Activated CD4-positive, alpha-beta memory T cell treated with anti-CD3 and anti-CD28 coated beads for 36 hours (primary cell): ENCODE results near the gene CD40. TPM values are rescaled to one million over a fixed set of nuclear protein-coding genes. Genes with fewer than 3 reads are reported as not detected.
A peak's percentile ranks its signal among the peaks of the same experiment; 100 is the strongest.

Source experiments
- CTCF ChIA-PET: fragments of 350-600 bp; sonication (Branson Sonifier 250); formaldehyde crosslinking; loops from one replicate; lab custom pipeline; 2021; ENCODE audit warnings: antibody characterized with exemption, inconsistent platforms; lab: Charles Lee
- POLR2A ChIA-PET: fragments of 350-600 bp; sonication (Branson Sonifier 250); formaldehyde crosslinking; loops from one replicate; lab custom pipeline; 2021; ENCODE audit warnings: antibody characterized with exemption; lab: Charles Lee
- DNase-seq: peaks from one replicate; pipeline ENCODE4 v3.0.0-alpha.2; 2020
- H3K27ac Mint-ChIP-seq: one replicate; pipeline ENCODE4 v1.8.0; 2021; ENCODE audit warnings: mixed read lengths
- H3K27me3 Mint-ChIP-seq: one replicate; pipeline ENCODE4 v1.8.0; 2021; ENCODE audit warnings: mixed read lengths
- H3K36me3 Mint-ChIP-seq: one replicate; pipeline ENCODE4 v1.8.0; 2021; ENCODE audit warnings: mixed read lengths
- H3K4me1 Mint-ChIP-seq: one replicate; pipeline ENCODE4 v1.8.0; 2021; ENCODE audit warnings: low read depth, mixed read lengths
- H3K4me3 Mint-ChIP-seq: one replicate; pipeline ENCODE4 v1.8.0; 2021; ENCODE audit warnings: mild to moderate bottlenecking, mixed read lengths
- H3K9me3 Mint-ChIP-seq: one replicate; pipeline ENCODE4 v1.8.0; 2021; ENCODE audit warnings: mixed read lengths
- intact Hi-C: fragments of 100-400 bp; cut with micrococcal nuclease; formaldehyde crosslinking; loops from one replicate; pipeline ENCODE4 v1.15.1; 2023
- total RNA-seq, 2 experiments: library from RNA; stranded (reverse); gene quantifications; one replicate each; pipeline ENCODE4 v1.2.3, GENCODE V29; 2021

Gene CD40
- 1 to 10 TPM; 3.2 to 4.0 TPM for total RNA-seq

DNA sequence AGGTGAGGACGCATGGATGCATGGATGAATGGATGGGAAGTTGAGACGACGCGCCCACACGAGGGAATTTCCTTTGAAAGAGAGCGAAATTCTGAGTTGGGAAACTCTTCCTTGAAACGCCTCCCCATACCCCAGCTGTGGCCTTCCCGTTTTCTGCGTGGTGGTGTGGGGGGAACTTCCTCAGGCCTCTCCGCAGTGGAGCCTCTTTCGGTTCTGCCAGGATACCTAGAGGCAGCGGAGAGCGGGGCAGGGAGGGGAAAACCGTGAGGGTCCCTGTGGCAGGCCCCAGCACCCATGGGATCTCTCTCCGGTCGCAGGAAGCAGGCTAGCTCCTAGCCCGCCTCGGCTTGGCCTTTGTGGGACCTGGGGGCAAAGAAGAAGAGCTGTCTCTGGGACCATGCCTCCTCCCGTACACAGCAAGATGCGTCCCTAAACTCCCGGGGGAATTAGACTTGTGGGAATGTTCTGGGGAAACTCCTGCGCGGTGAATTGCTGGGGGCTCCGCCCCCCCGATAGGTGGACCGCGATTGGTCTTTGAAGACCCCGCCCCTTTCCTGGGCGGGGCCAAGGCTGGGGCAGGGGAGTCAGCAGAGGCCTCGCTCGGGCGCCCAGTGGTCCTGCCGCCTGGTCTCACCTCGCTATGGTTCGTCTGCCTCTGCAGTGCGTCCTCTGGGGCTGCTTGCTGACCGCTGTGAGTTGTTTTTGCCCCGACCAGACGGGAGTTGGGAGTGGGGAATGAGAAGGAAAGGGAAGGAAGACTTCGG lies at the start of gene CD40:
CD40 (plus strand) TSS at position 611 of the 764 bp plus-strand sequence; CDS start at position 641, 30 bp downstream.
- Mint-ChIP-seq H3K36me3 (no peaks in the 10 kb centered on the region), H3K27me3 (peaks cover 8% of the 10 kb centered on the region), H3K9me3 (no peaks in the 10 kb centered on the region), H3K27ac (no peak within 1 kb of the TSS), H3K4me1 (peaks cover 9% of the 10 kb centered on the region), H3K4me3 (peak within 1 kb of the TSS; percentile 93)
- peak; percentile 78 for DNase-seq
- POLR2A ChIA-PET, result no interaction called here
- intact Hi-C loops, result no loop called here
- CTCF ChIA-PET, result interaction anchor here (0.7 to 1.4 kb wide), 3 partner anchors 11 to 189 kb away, joined by 3 to 5 read pairs (median 4); no protein-coding TSS in a partner anchor

DNA sequence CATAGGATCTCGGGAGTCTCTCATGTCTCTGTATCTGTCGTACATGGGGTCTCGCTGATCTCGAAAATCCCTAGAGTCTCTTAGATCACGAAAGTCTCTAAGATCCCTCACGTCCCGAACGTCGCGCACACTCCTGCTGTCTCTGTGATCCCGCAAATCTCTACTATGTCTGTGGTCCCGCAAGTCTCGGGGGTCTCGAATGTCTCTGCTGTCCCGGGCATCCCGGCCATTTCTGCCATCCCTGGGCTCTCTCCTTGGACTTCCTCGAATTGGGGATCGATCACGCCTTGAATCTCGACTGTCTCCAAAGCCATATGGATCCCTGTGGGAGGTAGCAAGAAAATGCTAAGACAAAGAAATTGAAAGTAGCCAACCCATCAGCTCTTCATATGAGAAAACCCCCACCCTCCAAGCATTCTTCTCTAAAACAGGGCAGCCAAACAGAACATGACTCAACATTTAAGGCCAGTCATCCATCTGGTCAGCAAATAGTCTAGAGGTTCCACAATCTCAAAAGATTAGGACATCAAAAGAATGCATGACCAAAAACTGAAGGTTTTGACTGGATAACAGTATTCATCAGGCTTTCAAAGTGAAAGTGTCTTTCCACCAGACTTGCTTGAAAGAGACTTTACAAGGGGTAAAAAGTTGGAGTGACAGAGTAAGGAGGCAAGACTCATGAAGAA lies 47.8 kb upstream of the CD40 start:
- no peaks in the 10 kb centered on the region for H3K27me3 Mint-ChIP-seq
- intact Hi-C loops, result no loop called here
- CTCF ChIA-PET, result interaction anchor here (1.1 kb wide), 1 partner anchor 14 kb away, joined by 3 read pairs; no protein-coding TSS in a partner anchor
- peaks cover 43% of the 10 kb centered on the region for H3K36me3 Mint-ChIP-seq
- no peak overlapping the region for H3K4me3 Mint-ChIP-seq
- POLR2A ChIA-PET, result no interaction called here
- no peak for DNase-seq
- H3K27ac Mint-ChIP-seq, result no peak overlapping the region
- no peaks in the 10 kb centered on the region for H3K4me1 Mint-ChIP-seq
- no peaks in the 10 kb centered on the region for H3K9me3 Mint-ChIP-seq

GRCh38 chr20:46071573-46071972 lies 46.5 kb upstream of the CD40 start:
- intact Hi-C loops, result no loop called here
- no peak overlapping the region for H3K4me3 Mint-ChIP-seq
- H3K27ac Mint-ChIP-seq, result no peak overlapping the region
- CTCF ChIA-PET, result interaction anchor here (1.1 kb wide), 1 partner anchor 13 kb away, joined by 3 read pairs; no protein-coding TSS in a partner anchor
- no peaks in the 10 kb centered on the region for H3K27me3 Mint-ChIP-seq
- no peaks in the 10 kb centered on the region for H3K9me3 Mint-ChIP-seq
- no peaks in the 10 kb centered on the region for H3K4me1 Mint-ChIP-seq
- POLR2A ChIA-PET, result no interaction called here
- no peak for DNase-seq
- peaks cover 37% of the 10 kb centered on the region for H3K36me3 Mint-ChIP-seq

- Mint-ChIP-seq H3K9me3 (no peaks in the 10 kb centered on the region), H3K4me3 (no peak overlapping the region), H3K4me1 (no peaks in the 10 kb centered on the region), H3K27me3 (no peaks in the 10 kb centered on the region), H3K27ac (no peak overlapping the region), H3K36me3 (peaks cover 35% of the 10 kb centered on the region)
- intact Hi-C loops, result no loop called here
- ChIA-PET CTCF (interaction anchor here (1.2 kb wide), 1 partner anchor 51 kb away, joined by 3 read pairs; no protein-coding TSS in a partner anchor), POLR2A (no interaction called here)
- DNase-seq, result no peak
Measured at GRCh38 chr20:46073024-46073423, 45.1 kb upstream of the CD40 start.

GRCh38 chr20:46073443-46073842 lies 44.7 kb upstream of the CD40 start:
- DNase-seq, result no peak
- intact Hi-C loops, result no loop called here
- Mint-ChIP-seq H3K4me1 (no peaks in the 10 kb centered on the region), H3K36me3 (peaks cover 31% of the 10 kb centered on the region), H3K27ac (no peak overlapping the region), H3K4me3 (no peak overlapping the region), H3K27me3 (no peaks in the 10 kb centered on the region), H3K9me3 (no peaks in the 10 kb centered on the region)
- ChIA-PET POLR2A (no interaction called here), CTCF (interaction anchor here (1.2 kb wide), 1 partner anchor 51 kb away, joined by 3 read pairs; no protein-coding TSS in a partner anchor)

- DNase-seq, result no peak
- no peaks in the 10 kb centered on the region for H3K4me1 Mint-ChIP-seq
- H3K27ac Mint-ChIP-seq, result no peak overlapping the region
- intact Hi-C loops, result no loop called here
- no peaks in the 10 kb centered on the region for H3K27me3 Mint-ChIP-seq
- no peak overlapping the region for H3K4me3 Mint-ChIP-seq
- H3K36me3 Mint-ChIP-seq, result peaks cover 30% of the 10 kb centered on the region
- H3K9me3 Mint-ChIP-seq, result no peaks in the 10 kb centered on the region
- ChIA-PET CTCF (no interaction called here), POLR2A (no interaction called here)
Measured at GRCh38 chr20:46074006-46074405, 44.1 kb upstream of the CD40 start.

DNA sequence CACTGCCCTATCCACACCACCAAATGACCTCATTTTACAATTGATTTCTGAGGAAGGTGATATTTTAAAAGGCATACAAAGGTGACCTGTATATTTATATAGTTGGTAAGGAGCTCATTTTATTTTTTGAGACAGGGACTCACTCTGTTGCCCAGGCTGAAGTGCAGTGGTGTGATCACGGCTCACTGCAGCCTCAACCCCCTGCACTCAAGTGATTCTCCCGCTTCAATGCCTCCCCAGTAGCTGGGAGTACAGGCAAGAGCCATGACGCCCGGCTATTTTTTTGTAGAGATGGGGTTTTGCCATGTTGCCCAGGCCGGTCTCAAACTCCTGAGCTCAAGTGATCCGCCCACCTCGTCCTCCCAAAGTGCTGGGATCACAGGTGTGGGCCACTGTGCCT lies 41.3 kb upstream of the CD40 start:
- intact Hi-C loops, result no loop called here
- no peak overlapping the region for H3K4me3 Mint-ChIP-seq
- POLR2A ChIA-PET, result no interaction called here
- H3K27ac Mint-ChIP-seq, result no peak overlapping the region
- no peak for DNase-seq
- H3K27me3 Mint-ChIP-seq, result no peaks in the 10 kb centered on the region
- CTCF ChIA-PET, result no interaction called here
- peaks cover 34% of the 10 kb centered on the region for H3K36me3 Mint-ChIP-seq
- H3K4me1 Mint-ChIP-seq, result peaks cover 4% of the 10 kb centered on the region
- H3K9me3 Mint-ChIP-seq, result no peaks in the 10 kb centered on the region

DNA sequence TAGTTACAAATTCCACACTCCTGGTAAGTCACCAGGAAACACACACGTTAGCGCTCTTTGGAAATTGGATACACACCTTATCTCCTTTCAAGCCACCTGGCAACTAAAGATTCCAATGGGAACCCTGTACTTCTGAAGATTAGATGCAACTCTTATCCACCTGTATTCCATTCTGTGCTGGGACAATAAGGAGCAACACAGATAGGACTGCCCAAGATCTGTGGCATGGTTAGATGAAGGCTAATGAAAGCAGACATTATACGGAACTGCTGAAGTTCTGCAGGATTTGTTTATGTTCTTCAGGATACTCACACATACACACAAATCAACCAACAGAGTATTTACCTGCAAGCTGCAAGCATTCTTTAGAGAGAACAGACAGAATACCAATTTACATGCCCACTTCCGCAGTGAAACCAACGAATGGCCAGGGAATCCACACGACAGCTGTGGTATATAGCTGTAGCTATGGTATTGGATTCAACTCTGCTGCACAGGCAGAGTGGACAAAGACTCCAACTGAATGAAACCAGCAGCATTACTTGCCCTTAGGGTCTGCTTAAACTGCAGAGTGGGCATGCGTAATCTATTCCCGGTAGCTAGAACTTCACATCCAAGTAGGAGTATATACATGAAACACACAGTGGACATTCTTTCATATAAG lies 40.3 kb upstream of the CD40 start:
- intact Hi-C loops, result no loop called here
- no peak for DNase-seq
- CTCF ChIA-PET, result interaction anchor here (0.9 to 1.0 kb wide), 2 partner anchors 54 to 65 kb away, joined by 4 read pairs; no protein-coding TSS in a partner anchor
- POLR2A ChIA-PET, result no interaction called here
- Mint-ChIP-seq H3K9me3 (no peaks in the 10 kb centered on the region), H3K4me1 (peaks cover 9% of the 10 kb centered on the region), H3K27ac (no peak overlapping the region), H3K4me3 (no peak overlapping the region), H3K36me3 (peaks cover 34% of the 10 kb centered on the region), H3K27me3 (no peaks in the 10 kb centered on the region)

DNA sequence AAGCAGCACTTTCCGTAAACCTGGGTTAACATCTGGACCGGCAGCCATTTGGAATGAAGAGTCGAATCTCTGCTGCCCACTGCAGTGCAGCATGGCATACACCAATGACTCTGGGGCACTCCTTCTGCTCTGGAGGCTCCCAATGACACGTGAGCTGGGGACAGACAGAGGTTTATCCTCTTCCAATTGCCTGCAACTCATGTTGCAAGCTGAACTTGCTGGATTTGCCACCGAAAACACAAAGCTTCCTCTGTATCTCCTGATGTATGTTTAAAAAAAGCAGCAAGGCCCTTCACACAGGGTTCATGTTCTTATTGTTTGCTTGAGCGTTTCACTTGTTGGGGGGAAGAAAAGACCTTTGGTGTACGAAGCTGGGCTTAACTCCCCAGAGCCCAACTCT lies 39.2 kb upstream of the CD40 start:
- POLR2A ChIA-PET, result no interaction called here
- Mint-ChIP-seq H3K27ac (no peak overlapping the region), H3K36me3 (peaks cover 29% of the 10 kb centered on the region), H3K27me3 (no peaks in the 10 kb centered on the region), H3K4me1 (peaks cover 17% of the 10 kb centered on the region), H3K9me3 (no peaks in the 10 kb centered on the region), H3K4me3 (no peak overlapping the region)
- no peak for DNase-seq
- CTCF ChIA-PET, result interaction anchor here (1.5 kb wide), 1 partner anchor 56 kb away, joined by 6 read pairs; no protein-coding TSS in a partner anchor
- intact Hi-C loops, result no loop called here

GRCh38 chr20:46081074-46081473 lies 37.0 kb upstream of the CD40 start:
- no peak for DNase-seq
- Mint-ChIP-seq H3K4me1 (peaks cover 36% of the 10 kb centered on the region), H3K27me3 (no peaks in the 10 kb centered on the region), H3K27ac (no peak overlapping the region), H3K4me3 (no peak overlapping the region), H3K36me3 (peaks cover 16% of the 10 kb centered on the region), H3K9me3 (no peaks in the 10 kb centered on the region)
- intact Hi-C loops, result no loop called here
- POLR2A ChIA-PET, result no interaction called here
- CTCF ChIA-PET, result no interaction called here

- no peak for DNase-seq
- H3K4me3 Mint-ChIP-seq, result no peak overlapping the region
- POLR2A ChIA-PET, result no interaction called here
- CTCF ChIA-PET, result no interaction called here
- H3K9me3 Mint-ChIP-seq, result no peaks in the 10 kb centered on the region
- H3K27me3 Mint-ChIP-seq, result no peaks in the 10 kb centered on the region
- H3K4me1 Mint-ChIP-seq, result peaks cover 54% of the 10 kb centered on the region
- no peak overlapping the region for H3K27ac Mint-ChIP-seq
- intact Hi-C loops, result no loop called here
- peaks cover 9% of the 10 kb centered on the region for H3K36me3 Mint-ChIP-seq
Measured at GRCh38 chr20:46083101-46083500, 35.0 kb upstream of the CD40 start.

GRCh38 chr20:46083531-46084061 lies 34.5 kb upstream of the CD40 start:
- CTCF ChIA-PET, result no interaction called here

More at GRCh38 chr20:46083531-46084061, 34.5 kb upstream of the CD40 start:
- POLR2A ChIA-PET, result no interaction called here
- no peaks in the 10 kb centered on the region for H3K27me3 Mint-ChIP-seq
- no peak overlapping the region for H3K4me3 Mint-ChIP-seq
- intact Hi-C loops, result no loop called here
- H3K9me3 Mint-ChIP-seq, result no peaks in the 10 kb centered on the region
- DNase-seq, result no peak
- peaks cover 9% of the 10 kb centered on the region for H3K36me3 Mint-ChIP-seq
- H3K4me1 Mint-ChIP-seq, result peaks cover 59% of the 10 kb centered on the region
- no peak overlapping the region for H3K27ac Mint-ChIP-seq
